ENCODE data around the gene ZBTB42.

GRCh38 chr14:104779776-104780512 lies 21.0 kb upstream of the ZBTB42 start:
- TF ChIP-seq CTCF (IDR thresholded peaks at IDR 0.05; ENCODE audit: low read depth, low read length, missing input control) = no peak
- TF ChIP-seq TAF1 (conservative IDR thresholded peaks at IDR 0.05) = no peak
- no peak for TF ChIP-seq FOXA2 (IDR thresholded peaks at IDR 0.05)
- TF ChIP-seq HNF4A (conservative IDR thresholded peaks at IDR 0.05) = no peak
- no peak for TF ChIP-seq GABPA (IDR thresholded peaks at IDR 0.05 in 1 of 2, conservative IDR thresholded peaks at IDR 0.05 in 1 of 2)
- TF ChIP-seq RXRA (IDR thresholded peaks at IDR 0.05) = no peak
- TF ChIP-seq ZBTB33 (IDR thresholded peaks at IDR 0.05) = no peak
- no peak for TF ChIP-seq RAD21 (IDR thresholded peaks at IDR 0.05)
- TF ChIP-seq SP1 (IDR thresholded peaks at IDR 0.05) = no peak
- no peak for TF ChIP-seq FOXA1 (IDR thresholded peaks at IDR 0.05)
- no peak for TF ChIP-seq YY1 (IDR thresholded peaks at IDR 0.05)

All from liver (tissue), 3 donors.